ENCODE results near the gene CBARP. TPM values are rescaled to one million over a fixed set of nuclear protein-coding genes. Genes with fewer than 3 reads are reported as not detected.

Gene CBARP
- 1 to 10 TPM in 1 of 2 donors, under 1 TPM in 1; 0.55 to 1.5 TPM for total RNA-seq
- 1 to 10 TPM in 5 of 6 donors, under 1 TPM in 1; 0.75 to 2.5 (median 1.3) TPM for polyA plus RNA-seq (ENCODE audit: insufficient read length in 6 of 6)
- long read RNA-seq, donor 1, partial matches to known transcripts: 504 of 883 reads
- long read RNA-seq, donor 1, other reads (novel, unspliced or antisense): 379 of 883 reads
- long read RNA-seq, donor 2, partial matches to known transcripts: 2,196 of 2,905 reads
- long read RNA-seq, donor 2, other reads (novel, unspliced or antisense): 709 of 2,905 reads
- long read RNA-seq, donor 3, partial matches to known transcripts: 298 of 321 reads
- long read RNA-seq, donor 3, other reads (novel, unspliced or antisense): 23 of 321 reads
- long read RNA-seq, donor 4: 0 reads
- long read RNA-seq, donor 5, partial matches to known transcripts: 120 of 352 reads
- long read RNA-seq, donor 5, other reads (novel, unspliced or antisense): 232 of 352 reads
- long read RNA-seq, donor 6: 0 reads
- long read RNA-seq, donor 7, partial matches to known transcripts: 250 of 250 reads
- long read RNA-seq, donor 7, other reads (novel, unspliced or antisense): 0 of 250 reads
- long read RNA-seq, donor 8, partial matches to known transcripts: 1,523 of 1,845 reads
- long read RNA-seq, donor 8, other reads (novel, unspliced or antisense): 322 of 1,845 reads
- long read RNA-seq, donor 9: 0 reads
- long read RNA-seq, donor 10: 0 reads
- long read RNA-seq, donor 11: 0 reads
- long read RNA-seq, donor 12, partial matches to known transcripts: 1,068 of 1,639 reads
- long read RNA-seq, donor 12, other reads (novel, unspliced or antisense): 571 of 1,639 reads

DNA sequence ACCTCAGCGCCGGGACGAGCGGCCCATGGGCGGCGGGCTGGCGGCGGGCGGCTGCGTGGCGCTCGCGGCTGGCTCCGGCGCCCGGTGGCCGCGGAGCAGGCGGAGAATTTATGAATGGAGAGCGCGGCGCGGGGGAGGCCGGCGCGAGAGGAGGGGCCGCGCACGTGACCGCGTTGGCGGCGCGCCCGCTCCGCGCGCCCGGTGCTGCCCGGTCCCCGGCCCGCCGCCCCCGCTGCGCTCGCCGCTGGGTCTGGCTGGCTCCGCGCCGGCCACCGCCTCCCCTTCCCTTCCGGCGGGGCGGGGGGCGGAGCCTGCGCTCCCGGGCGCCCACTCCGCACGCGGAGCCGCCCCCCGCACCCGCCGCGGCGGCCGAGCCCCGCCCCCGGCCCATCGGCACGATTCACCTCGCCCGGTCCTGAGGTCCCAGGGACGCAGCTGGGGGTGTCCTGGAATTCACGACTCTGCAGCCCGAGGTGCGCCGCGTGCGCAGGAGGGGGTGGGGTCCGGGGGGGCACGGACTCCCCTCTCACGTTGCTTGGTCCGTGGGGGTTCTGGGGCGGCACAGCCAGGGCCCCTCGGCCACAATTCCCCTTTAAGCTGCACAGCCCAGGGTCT is at the start of gene CBARP:
TSS of gene CBARP (minus strand) at position 252 of the 615 bp plus-strand sequence. CDS start 1,905 bp downstream, outside the sequence.
- ATAC-seq: no peak
- Histone ChIP-seq H3K36me3 (no peaks in the 10 kb centered on the region), H3K27ac (no peak within 1 kb of the TSS), H3K27me3 (peaks cover 0 to 59% of the 10 kb centered on the region in 2 donors), H3K9me3 (no peaks in the 10 kb centered on the region), H3K4me1 (peaks cover 25 to 63% of the 10 kb centered on the region in 2 donors), H3K4me3 (peak within 1 kb of the TSS; percentile 40 to 46)
- TF ChIP-seq, protein P1, sequence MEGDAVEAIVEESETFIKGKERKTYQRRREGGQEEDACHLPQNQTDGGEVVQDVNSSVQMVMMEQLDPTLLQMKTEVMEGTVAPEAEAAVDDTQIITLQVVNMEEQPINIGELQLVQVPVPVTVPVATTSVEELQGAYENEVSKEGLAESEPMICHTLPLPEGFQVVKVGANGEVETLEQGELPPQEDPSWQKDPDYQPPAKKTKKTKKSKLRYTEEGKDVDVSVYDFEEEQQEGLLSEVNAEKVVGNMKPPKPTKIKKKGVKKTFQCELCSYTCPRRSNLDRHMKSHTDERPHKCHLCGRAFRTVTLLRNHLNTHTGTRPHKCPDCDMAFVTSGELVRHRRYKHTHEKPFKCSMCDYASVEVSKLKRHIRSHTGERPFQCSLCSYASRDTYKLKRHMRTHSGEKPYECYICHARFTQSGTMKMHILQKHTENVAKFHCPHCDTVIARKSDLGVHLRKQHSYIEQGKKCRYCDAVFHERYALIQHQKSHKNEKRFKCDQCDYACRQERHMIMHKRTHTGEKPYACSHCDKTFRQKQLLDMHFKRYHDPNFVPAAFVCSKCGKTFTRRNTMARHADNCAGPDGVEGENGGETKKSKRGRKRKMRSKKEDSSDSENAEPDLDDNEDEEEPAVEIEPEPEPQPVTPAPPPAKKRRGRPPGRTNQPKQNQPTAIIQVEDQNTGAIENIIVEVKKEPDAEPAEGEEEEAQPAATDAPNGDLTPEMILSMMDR (IDR thresholded peaks at IDR 0.05): no peak
- DNase-seq: peak in 1 of 4 donors; percentile 57
- intact Hi-C loops (cut with DNase I): no loop called here

GRCh38 chr19:1286487-1287353 is 48.9 kb upstream of the CBARP start:
- intact Hi-C loops (cut with DNase I): no loop called here
- no peak overlapping the region for H3K4me3 ChIP-seq

GRCh38 chr19:1285737-1286360 is 48.0 kb upstream of the CBARP start, which contains the start of gene EFNA2:
Gene EFNA2, plus strand, starts transcription at chr19:1285873. Its CDS starts 296 bp downstream, at chr19:1286169.
- Histone ChIP-seq H3K27ac (no peak within 1 kb of the TSS), H3K4me1 (no peaks in the 10 kb centered on the region), H3K4me3 (no peak within 1 kb of the TSS), H3K9me3 (no peaks in the 10 kb centered on the region), H3K36me3 (no peaks in the 10 kb centered on the region), H3K27me3 (peaks cover 38 to 80% of the 10 kb centered on the region in 2 donors)
- DNase-seq (no peak), ATAC-seq (no peak)
- TF ChIP-seq, protein P1 (IDR thresholded peaks at IDR 0.05): no peak
- intact Hi-C loops (cut with DNase I): no loop called here

More at GRCh38 chr19:1286487-1287353, 48.9 kb upstream of the CBARP start:
- DNase-seq (no peak), ATAC-seq (no peak)
- no peaks in the 10 kb centered on the region for H3K9me3 ChIP-seq
- H3K27me3 ChIP-seq: peaks cover 38 to 89% of the 10 kb centered on the region in 2 donors
- no peaks in the 10 kb centered on the region for H3K36me3 ChIP-seq
- TF ChIP-seq, protein P1 (IDR thresholded peaks at IDR 0.05): no peak
- no peaks in the 10 kb centered on the region for H3K4me1 ChIP-seq
- H3K27ac ChIP-seq: no peak overlapping the region

DNA sequence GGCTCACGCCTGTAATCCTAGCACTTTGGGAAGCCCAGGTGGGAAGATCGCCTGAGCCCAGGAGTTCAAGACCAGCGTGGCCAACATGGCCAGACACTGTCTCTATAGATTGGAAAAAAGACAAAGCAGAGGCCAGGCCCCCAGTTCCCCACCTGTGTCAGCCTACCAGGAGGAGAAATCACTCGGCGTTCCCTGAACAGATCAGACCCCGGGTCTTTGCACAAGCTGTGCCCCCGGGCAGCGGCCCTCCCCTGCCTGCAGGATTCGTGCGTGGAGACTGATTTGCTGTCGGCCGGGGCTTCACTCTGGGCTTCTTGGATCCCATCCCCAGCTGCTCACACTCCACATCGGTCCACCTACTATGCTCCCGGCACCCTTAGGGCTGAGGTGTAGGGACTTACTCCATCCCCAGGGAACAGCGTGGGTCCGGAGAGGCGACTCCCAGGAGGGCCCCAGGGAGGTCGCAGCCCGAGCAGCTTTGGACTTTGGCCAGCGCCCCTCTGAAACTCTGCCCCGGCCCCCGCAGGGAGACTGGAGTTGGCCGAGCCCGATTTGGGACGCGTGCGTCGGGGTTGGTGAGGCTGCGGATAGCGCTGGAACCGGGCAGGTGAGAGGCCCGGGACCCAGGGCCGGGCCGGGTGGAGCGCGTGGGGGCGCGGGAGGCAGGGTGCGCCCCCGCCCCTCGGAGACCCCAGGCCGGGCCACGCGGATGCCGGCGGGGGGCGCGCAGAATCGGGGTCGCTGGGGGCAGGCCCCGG is 47.4 kb upstream of the CBARP start:
- Histone ChIP-seq H3K9me3 (no peaks in the 10 kb centered on the region), H3K36me3 (no peaks in the 10 kb centered on the region), H3K4me1 (peaks cover 0 to under 1% of the 10 kb centered on the region in 2 donors), H3K27ac (no peak overlapping the region), H3K4me3 (no peak overlapping the region), H3K27me3 (peaks cover 38 to 73% of the 10 kb centered on the region in 2 donors)
- ATAC-seq: no peak
- intact Hi-C loops (cut with DNase I): no loop called here
- no peak for DNase-seq
- TF ChIP-seq, protein P1 (IDR thresholded peaks at IDR 0.05): no peak

Data from left lung (tissue), 14 donors.